MM.1S (cell line): ENCODE results near the gene LRRC38.

Experiments
- DNase-seq: peaks from one replicate; pipeline ENCODE4 v3.0.0-alpha.2; 2015
- H2AFZ ChIP-seq: fragments of 300-600 bp; sonication (generic); 2 replicates; pipeline ENCODE4 v1.6.0; 2016; ENCODE audit warnings: antibody characterized with exemption, low read length
- H3F3A ChIP-seq: fragments of 300-600 bp; sonication (generic); 2 replicates; pipeline ENCODE4 v1.6.1; 2016; ENCODE audit warnings: mild to moderate bottlenecking, antibody characterized with exemption, low read length, moderate library complexity, mixed read lengths; ENCODE audit not compliant: insufficient read depth
- H3K27ac ChIP-seq: fragments of 300-600 bp; sonication (generic); 2 replicates; pipeline ENCODE4 v1.5.1; 2016; ENCODE audit warnings: mild to moderate bottlenecking, low read length
- H3K27me3 ChIP-seq: fragments of 300-600 bp; sonication (generic); replicated peaks from 2 replicates; pipeline ENCODE4 v1.6.0; 2016; ENCODE audit warnings: low read length; ENCODE audit not compliant: insufficient read depth
- H3K36me3 ChIP-seq: fragments of 300-600 bp; sonication (generic); replicated peaks from 2 replicates; pipeline ENCODE4 v1.6.1; 2016; ENCODE audit warnings: mild to moderate bottlenecking, low read length, mixed read lengths; ENCODE audit not compliant: insufficient read depth
- H3K4me1 ChIP-seq: fragments of 300-600 bp; sonication (generic); 2 replicates; pipeline ENCODE4 v1.6.1; 2016; ENCODE audit warnings: low read length, mixed read lengths
- H3K4me2 ChIP-seq: fragments of 300-600 bp; sonication (generic); 2 replicates; pipeline ENCODE4 v1.6.0; 2016; ENCODE audit warnings: low read depth, low read length
- H3K4me3 ChIP-seq: fragments of 300-600 bp; sonication (generic); 2 replicates; pipeline ENCODE4 v1.5.1; 2016; ENCODE audit warnings: low read length, mixed read lengths
- H3K79me2 ChIP-seq: fragments of 300-600 bp; sonication (generic); 2 replicates; pipeline ENCODE4 v1.6.1; 2016; ENCODE audit warnings: mixed run types, low read length, mixed read lengths
- H3K9ac ChIP-seq: fragments of 300-600 bp; sonication (generic); 2 replicates; pipeline ENCODE4 v1.6.1; 2016; ENCODE audit warnings: low read length, mixed read lengths
- H3K9me2 ChIP-seq: fragments of 300-600 bp; sonication (generic); replicated peaks from 2 replicates; pipeline ENCODE4 v1.6.1; 2016; ENCODE audit warnings: mild to moderate bottlenecking, low read length, mixed read lengths; ENCODE audit not compliant: insufficient read depth
- H3K9me3 ChIP-seq: fragments of 300-600 bp; sonication (generic); replicated peaks from 2 replicates; pipeline ENCODE4 v1.6.1; 2016; ENCODE audit warnings: mild to moderate bottlenecking, low read length, mixed read lengths; ENCODE audit not compliant: insufficient read depth
- H4K20me1 ChIP-seq: fragments of 300-600 bp; sonication (generic); 2 replicates; pipeline ENCODE4 v1.6.1; 2016; ENCODE audit warnings: mild to moderate bottlenecking, low read length, moderate library complexity, mixed read lengths; ENCODE audit not compliant: insufficient read depth
- CTCF ChIP-seq: fragments of 300-600 bp; sonication (generic); IDR thresholded peaks from 2 replicates; pipeline ENCODE4 v1.5.1; 2016; ENCODE audit warnings: antibody characterized with exemption, low read length, mixed read lengths
- EZH2 ChIP-seq: fragments of 300-600 bp; sonication (generic); optimal IDR thresholded peaks from 2 replicates; pipeline ENCODE3; 2017; ENCODE audit warnings: low read depth, mild to moderate bottlenecking, antibody characterized with exemption, low read length, mixed read lengths
- EZH2phosphoT487 ChIP-seq: fragments of 300-600 bp; sonication (generic); IDR thresholded peaks from 2 replicates; pipeline ENCODE4 v1.6.1; 2018; ENCODE audit warnings: antibody characterized with exemption, low read length

The LRRC38 gene

DNA sequence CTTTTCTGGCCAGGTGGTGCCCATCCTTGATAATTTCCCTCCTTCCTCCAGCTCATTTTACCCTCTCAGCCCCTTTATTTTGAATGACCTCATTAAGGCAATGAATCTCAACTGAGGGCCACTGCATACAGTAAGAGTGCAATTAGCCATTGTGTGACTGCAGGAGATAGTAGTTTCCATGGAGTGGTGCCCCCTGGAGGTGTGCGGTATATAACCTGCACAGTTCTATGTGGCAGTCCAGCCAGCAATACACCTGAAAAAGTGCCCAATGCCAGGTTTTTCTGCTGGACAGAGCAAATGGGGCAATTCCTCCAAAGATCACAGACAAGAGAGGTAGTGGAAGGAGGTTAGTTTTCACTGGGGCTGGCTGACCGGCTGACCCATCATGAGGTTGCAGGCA is 25.9 kb upstream of the LRRC38 start:
- H3F3A ChIP-seq, result no peaks in the 10 kb centered on the region
- no peaks in the 10 kb centered on the region for H4K20me1 ChIP-seq
- no peaks in the 10 kb centered on the region for H3K79me2 ChIP-seq
- H3K36me3 ChIP-seq, result no peaks in the 10 kb centered on the region
- no peaks in the 10 kb centered on the region for H3K27me3 ChIP-seq
- H3K9me3 ChIP-seq, result no peaks in the 10 kb centered on the region
- H3K4me2 ChIP-seq, result no peak overlapping the region
- DNase-seq, result no peak
- no peak overlapping the region for H3K27ac ChIP-seq
- H2AFZ ChIP-seq, result no peak overlapping the region
- H3K9me2 ChIP-seq, result no peaks in the 10 kb centered on the region
- no peak overlapping the region for H3K9ac ChIP-seq
- H3K4me1 ChIP-seq, result 0 out of 2 replicates have a peak, but pooled peaks cover 6% of the 10 kb centered on the region
- no peak overlapping the region for H3K4me3 ChIP-seq
- TF ChIP-seq CTCF (no peak), EZH2phosphoT487 (no peak), EZH2 (no peak)

GRCh38 chr1:13538832-13539231 is 25.0 kb upstream of the LRRC38 start:
- Histone ChIP-seq H4K20me1 (no peaks in the 10 kb centered on the region), H3K27ac (no peak overlapping the region), H3K4me1 (0 out of 2 replicates have a peak, but pooled peaks cover 6% of the 10 kb centered on the region), H3K36me3 (no peaks in the 10 kb centered on the region), H3K9ac (no peak overlapping the region), H3K4me3 (no peak overlapping the region), H3F3A (no peaks in the 10 kb centered on the region), H2AFZ (no peak overlapping the region), H3K79me2 (no peaks in the 10 kb centered on the region), H3K27me3 (no peaks in the 10 kb centered on the region), H3K4me2 (no peak overlapping the region), H3K9me2 (no peaks in the 10 kb centered on the region), H3K9me3 (no peaks in the 10 kb centered on the region)
- TF ChIP-seq CTCF (no peak), EZH2 (no peak), EZH2phosphoT487 (no peak)
- no peak for DNase-seq

DNA sequence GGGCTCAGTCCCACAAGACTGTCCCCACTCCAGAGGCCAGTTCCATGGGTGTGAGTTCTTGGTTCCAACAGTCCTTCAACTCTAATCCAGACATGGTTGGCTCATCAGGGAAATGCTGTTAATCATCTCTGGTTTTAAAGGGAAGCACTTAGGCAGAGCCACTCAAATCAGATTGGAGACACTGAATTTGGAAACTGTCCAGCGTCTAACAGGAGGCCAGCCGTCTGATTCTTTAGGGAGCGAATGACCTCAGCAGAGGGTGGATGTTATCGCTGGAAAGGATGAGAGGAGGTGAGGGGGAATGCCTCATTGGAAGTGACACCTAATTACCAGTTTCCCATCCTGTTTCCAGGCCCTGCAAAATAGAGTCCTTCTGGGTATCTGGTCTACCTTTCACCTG is 22.8 kb upstream of the LRRC38 start:
- Histone ChIP-seq H3K9me3 (no peaks in the 10 kb centered on the region), H3K4me2 (no peak overlapping the region), H2AFZ (no peak overlapping the region), H3K27ac (no peak overlapping the region), H3K79me2 (no peaks in the 10 kb centered on the region), H3K9ac (no peak overlapping the region), H4K20me1 (no peaks in the 10 kb centered on the region), H3K4me1 (0 out of 2 replicates have a peak, but pooled peaks cover 6% of the 10 kb centered on the region), H3K36me3 (no peaks in the 10 kb centered on the region), H3F3A (no peaks in the 10 kb centered on the region), H3K9me2 (no peaks in the 10 kb centered on the region), H3K4me3 (no peak overlapping the region), H3K27me3 (no peaks in the 10 kb centered on the region)
- no peak for TF ChIP-seq CTCF
- no peak for TF ChIP-seq EZH2
- TF ChIP-seq EZH2phosphoT487, result no peak
- DNase-seq, result no peak
